ENCODE measurements around the gene LIMS2. TPM values are rescaled to one million over a fixed set of nuclear protein-coding genes. Genes with fewer than 3 reads are reported as not detected.

LIMS2 gene
- 8.2 and 8.8 TPM in 2 replicates for total RNA-seq

DNA sequence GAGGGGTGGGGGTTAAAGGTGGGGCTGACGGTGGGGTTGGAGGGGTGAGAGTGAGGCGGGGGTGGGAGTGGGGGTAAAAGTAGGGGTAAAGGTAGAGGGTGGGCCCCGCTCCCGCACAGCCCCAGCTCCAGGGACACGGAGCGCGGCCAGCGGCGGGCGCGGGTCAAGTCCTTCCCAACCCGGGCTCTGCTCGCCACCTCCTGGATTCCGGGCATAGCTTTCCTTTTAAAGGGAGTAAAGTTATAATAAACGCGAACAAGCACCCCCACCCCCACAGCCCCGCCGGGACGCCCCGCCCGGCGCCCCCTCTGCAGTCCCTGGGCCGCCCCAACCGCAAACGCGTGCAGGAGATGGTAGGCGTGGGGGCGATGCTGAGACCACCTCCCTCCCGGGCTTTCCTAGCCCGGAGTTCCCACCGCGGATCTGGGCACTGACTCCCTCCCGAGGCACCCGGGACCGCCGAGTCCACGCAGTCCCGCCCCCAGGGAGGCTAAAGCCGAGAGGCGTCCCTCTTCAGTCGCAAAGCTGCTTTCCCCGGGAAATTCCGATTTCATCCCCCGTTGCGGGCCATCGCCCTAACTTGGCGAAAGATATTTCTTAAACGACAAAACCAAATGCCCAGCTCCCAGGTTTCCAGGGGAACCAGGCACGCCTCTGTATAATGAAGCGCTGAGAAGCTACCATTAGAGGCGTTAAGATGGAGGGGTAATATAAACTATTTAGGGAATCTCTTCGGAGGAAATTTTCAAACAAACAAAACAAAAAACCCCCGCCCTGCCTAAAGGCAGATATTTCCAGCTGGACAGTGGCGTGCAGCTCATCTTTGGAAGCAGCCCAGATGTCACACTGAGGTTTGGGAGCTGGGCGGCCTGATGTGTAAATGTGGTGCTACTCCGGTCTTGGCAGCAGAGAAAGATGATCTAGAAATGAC is at the start of gene LIMS2:
Gene LIMS2, minus strand, starts transcription at position 200 of the 931 bp plus-strand sequence. CDS start 506 bp downstream, outside the sequence.
- peaks cover 3% of the 10 kb centered on the region for H3K4me1 Mint-ChIP-seq (ENCODE audit: low read depth)
- H3K9me3 Mint-ChIP-seq = no peaks in the 10 kb centered on the region
- no peak within 1 kb of the TSS for H3K27ac Mint-ChIP-seq
- no peak for DNase-seq (ENCODE audit: low spot score)
- peak within 1 kb of the TSS; percentile 73 for H3K4me3 Mint-ChIP-seq (ENCODE audit: low read depth)
- intact Hi-C loops (cut with micrococcal nuclease) = no loop called here
- peaks cover 65% of the 10 kb centered on the region for H3K27me3 Mint-ChIP-seq (ENCODE audit: low read depth)
- no peaks in the 10 kb centered on the region for H3K36me3 Mint-ChIP-seq (ENCODE audit: low read depth)

GRCh38 chr2:127722807-127723206 is 47.5 kb upstream of the LIMS2 start:
- H3K27me3 Mint-ChIP-seq (ENCODE audit: low read depth) = no peaks in the 10 kb centered on the region
- no peak overlapping the region for H3K4me3 Mint-ChIP-seq (ENCODE audit: low read depth)
- no peaks in the 10 kb centered on the region for H3K9me3 Mint-ChIP-seq
- intact Hi-C loops (cut with micrococcal nuclease) = no loop called here
- peaks cover 12% of the 10 kb centered on the region for H3K4me1 Mint-ChIP-seq (ENCODE audit: low read depth)
- DNase-seq (ENCODE audit: low spot score) = no peak
- H3K27ac Mint-ChIP-seq = no peak overlapping the region
- peaks cover 60% of the 10 kb centered on the region for H3K36me3 Mint-ChIP-seq (ENCODE audit: low read depth)

DNA sequence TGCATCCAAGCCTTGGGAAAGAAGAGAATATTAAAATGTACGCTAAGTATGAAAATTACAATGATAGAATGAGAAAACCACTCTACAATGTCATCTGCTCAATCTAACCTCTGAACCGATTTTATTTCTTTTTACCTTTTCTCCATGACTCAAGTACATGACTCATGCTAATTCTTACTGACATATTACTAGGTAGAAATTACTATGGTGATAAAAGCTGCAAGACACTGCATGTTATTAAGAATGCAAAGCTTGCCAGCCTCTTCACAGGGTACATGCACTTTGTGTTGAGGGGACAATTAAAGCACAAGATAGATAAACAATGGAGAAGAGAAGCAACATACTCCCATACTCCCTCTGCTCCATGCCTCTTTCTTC is 46.6 kb upstream of the LIMS2 start:
- no peak for DNase-seq (ENCODE audit: low spot score)

DNA sequence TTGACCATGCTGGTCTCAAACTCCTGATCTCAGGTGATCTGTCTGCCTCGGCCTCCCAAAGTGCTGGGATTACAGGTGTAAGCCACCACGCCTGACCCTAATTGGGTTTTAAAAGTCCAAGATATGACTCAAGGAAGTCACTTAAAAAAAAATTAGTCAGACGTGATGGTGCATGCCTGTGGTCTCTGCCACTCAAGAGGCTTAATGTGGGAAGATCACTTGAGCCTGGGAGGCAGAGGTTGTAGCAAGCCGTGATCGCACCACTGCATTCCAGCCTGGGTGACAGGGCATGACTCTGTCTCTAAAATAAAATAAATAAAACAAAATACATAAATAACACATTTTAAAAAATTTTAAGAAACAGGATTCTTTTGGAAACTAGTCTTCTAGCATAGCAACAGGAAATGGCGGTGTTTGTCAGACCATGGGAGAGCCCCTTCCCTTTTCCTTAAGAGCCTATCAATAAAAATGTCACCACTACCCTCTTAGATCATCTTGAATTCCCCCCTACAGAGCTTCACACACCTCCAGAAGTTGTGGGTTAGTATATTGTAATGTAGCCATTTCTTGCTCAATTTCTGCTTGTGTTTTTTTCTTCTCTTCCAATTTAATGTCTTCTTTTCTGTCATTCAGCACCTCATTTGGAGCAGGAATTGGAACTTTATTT is 46.1 kb upstream of the LIMS2 start:
- DNase-seq (ENCODE audit: low spot score) = no peak
- no peaks in the 10 kb centered on the region for H3K27me3 Mint-ChIP-seq (ENCODE audit: low read depth)
- no peaks in the 10 kb centered on the region for H3K9me3 Mint-ChIP-seq
- H3K27ac Mint-ChIP-seq = peak overlapping the region; percentile 42
- H3K4me3 Mint-ChIP-seq (ENCODE audit: low read depth) = no peak overlapping the region
- H3K4me1 Mint-ChIP-seq (ENCODE audit: low read depth) = peaks cover 10% of the 10 kb centered on the region
- intact Hi-C loops (cut with micrococcal nuclease) = no loop called here
- H3K36me3 Mint-ChIP-seq (ENCODE audit: low read depth) = peaks cover 61% of the 10 kb centered on the region

More for the DNA sequence above, 46.6 kb upstream of the LIMS2 start:
- Mint-ChIP-seq H3K4me1 (ENCODE audit: low read depth) (peaks cover 12% of the 10 kb centered on the region), H3K4me3 (ENCODE audit: low read depth) (no peak overlapping the region), H3K9me3 (no peaks in the 10 kb centered on the region), H3K27me3 (ENCODE audit: low read depth) (no peaks in the 10 kb centered on the region), H3K27ac (peak overlapping the region; percentile 42), H3K36me3 (ENCODE audit: low read depth) (peaks cover 61% of the 10 kb centered on the region)
- intact Hi-C loops (cut with micrococcal nuclease) = no loop called here

- Mint-ChIP-seq H3K9me3 (no peaks in the 10 kb centered on the region), H3K4me1 (ENCODE audit: low read depth) (peaks cover 7% of the 10 kb centered on the region), H3K27ac (no peak overlapping the region), H3K36me3 (ENCODE audit: low read depth) (peaks cover 60% of the 10 kb centered on the region), H3K27me3 (ENCODE audit: low read depth) (no peaks in the 10 kb centered on the region), H3K4me3 (ENCODE audit: low read depth) (no peak overlapping the region)
- intact Hi-C loops (cut with micrococcal nuclease) = no loop called here
- no peak for DNase-seq (ENCODE audit: low spot score)
Observed at GRCh38 chr2:127719301-127720218, 44.2 kb upstream of the LIMS2 start.

- H3K36me3 Mint-ChIP-seq (ENCODE audit: low read depth) = peaks cover 54% of the 10 kb centered on the region
- no peaks in the 10 kb centered on the region for H3K27me3 Mint-ChIP-seq (ENCODE audit: low read depth)
- no peak overlapping the region for H3K27ac Mint-ChIP-seq
- no peak overlapping the region for H3K4me3 Mint-ChIP-seq (ENCODE audit: low read depth)
- intact Hi-C loops (cut with micrococcal nuclease) = no loop called here
- DNase-seq (ENCODE audit: low spot score) = no peak
- H3K9me3 Mint-ChIP-seq = no peaks in the 10 kb centered on the region
- H3K4me1 Mint-ChIP-seq (ENCODE audit: low read depth) = peaks cover 7% of the 10 kb centered on the region
Observed at GRCh38 chr2:127718271-127718670, 42.9 kb upstream of the LIMS2 start.

GRCh38 chr2:127715778-127716449 is 40.6 kb upstream of the LIMS2 start:
- H3K27me3 Mint-ChIP-seq (ENCODE audit: low read depth) = no peaks in the 10 kb centered on the region
- H3K27ac Mint-ChIP-seq = no peak overlapping the region
- H3K4me3 Mint-ChIP-seq (ENCODE audit: low read depth) = no peak overlapping the region
- H3K36me3 Mint-ChIP-seq (ENCODE audit: low read depth) = peaks cover 38% of the 10 kb centered on the region
- intact Hi-C loops (cut with micrococcal nuclease) = no loop called here
- no peak for DNase-seq (ENCODE audit: low spot score)
- no peaks in the 10 kb centered on the region for H3K4me1 Mint-ChIP-seq (ENCODE audit: low read depth)
- H3K9me3 Mint-ChIP-seq = no peaks in the 10 kb centered on the region

DNA sequence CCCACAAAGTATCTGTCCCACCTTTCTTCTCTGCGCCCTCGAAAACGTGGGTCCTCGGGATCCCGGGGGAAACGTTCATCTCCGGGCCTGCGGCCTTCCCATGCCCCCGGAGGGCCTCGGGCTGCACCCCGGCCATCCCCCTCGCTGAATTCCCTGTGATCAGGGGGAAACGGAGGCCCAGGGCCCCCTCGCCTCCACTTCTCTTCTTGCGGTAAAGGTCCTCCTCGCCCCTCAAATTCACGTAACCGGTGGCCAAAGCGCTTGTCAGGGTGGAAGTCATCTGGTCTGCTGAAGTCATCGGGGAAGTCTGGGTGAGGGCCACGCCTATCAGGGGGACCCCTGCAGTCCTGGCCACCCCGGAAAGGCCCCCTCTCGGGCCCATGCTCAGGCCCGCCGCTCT is 38.2 kb upstream of the LIMS2 start:
- Mint-ChIP-seq H3K9me3 (no peaks in the 10 kb centered on the region), H3K27me3 (ENCODE audit: low read depth) (no peaks in the 10 kb centered on the region), H3K27ac (no peak overlapping the region), H3K4me3 (ENCODE audit: low read depth) (no peak overlapping the region), H3K4me1 (ENCODE audit: low read depth) (no peaks in the 10 kb centered on the region), H3K36me3 (ENCODE audit: low read depth) (peaks cover 38% of the 10 kb centered on the region)
- intact Hi-C loops (cut with micrococcal nuclease) = no loop called here
- DNase-seq (ENCODE audit: low spot score) = no peak

DNA sequence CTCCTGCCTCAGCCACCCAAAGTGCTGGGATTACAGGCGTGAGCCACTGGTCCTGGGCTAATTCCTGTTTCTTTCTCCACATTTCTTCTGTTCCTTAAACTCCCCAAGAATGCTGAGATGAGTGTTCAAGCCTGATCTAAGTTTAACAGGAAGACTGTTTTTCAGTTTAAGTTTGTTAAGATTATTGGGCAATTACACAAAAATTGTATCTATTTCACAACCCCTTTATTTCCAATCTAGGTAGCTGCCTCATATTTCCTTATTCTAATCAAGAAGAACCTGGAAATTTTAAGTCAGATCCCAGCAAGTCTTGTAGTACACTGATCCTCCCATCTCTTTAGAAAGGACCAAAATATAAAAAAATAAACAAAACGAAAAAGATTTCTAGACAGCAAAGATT is 37.7 kb upstream of the LIMS2 start:
- no peak for DNase-seq (ENCODE audit: low spot score)
- Mint-ChIP-seq H3K36me3 (ENCODE audit: low read depth) (peaks cover 39% of the 10 kb centered on the region), H3K27ac (no peak overlapping the region), H3K9me3 (no peaks in the 10 kb centered on the region), H3K4me3 (ENCODE audit: low read depth) (no peak overlapping the region), H3K4me1 (ENCODE audit: low read depth) (no peaks in the 10 kb centered on the region), H3K27me3 (ENCODE audit: low read depth) (no peaks in the 10 kb centered on the region)
- intact Hi-C loops (cut with micrococcal nuclease) = no loop called here

GRCh38 chr2:127709336-127709735 is 34.0 kb upstream of the LIMS2 start:
- no peak for DNase-seq (ENCODE audit: low spot score)
- intact Hi-C loops (cut with micrococcal nuclease) = loop anchor here (10.0 kb wide), 1 partner anchor 385 kb away; the partner anchor contains the start of gene UGGT1
- no peak overlapping the region for H3K4me3 Mint-ChIP-seq (ENCODE audit: low read depth)
- no peaks in the 10 kb centered on the region for H3K27me3 Mint-ChIP-seq (ENCODE audit: low read depth)
- H3K9me3 Mint-ChIP-seq = no peaks in the 10 kb centered on the region
- no peak overlapping the region for H3K27ac Mint-ChIP-seq
- H3K4me1 Mint-ChIP-seq (ENCODE audit: low read depth) = peaks cover 13% of the 10 kb centered on the region
- H3K36me3 Mint-ChIP-seq (ENCODE audit: low read depth) = peaks cover 58% of the 10 kb centered on the region

- Mint-ChIP-seq H3K9me3 (no peaks in the 10 kb centered on the region), H3K36me3 (ENCODE audit: low read depth) (peaks cover 62% of the 10 kb centered on the region), H3K27me3 (ENCODE audit: low read depth) (no peaks in the 10 kb centered on the region), H3K27ac (no peak overlapping the region), H3K4me1 (ENCODE audit: low read depth) (peaks cover 18% of the 10 kb centered on the region), H3K4me3 (ENCODE audit: low read depth) (no peak overlapping the region)
- intact Hi-C loops (cut with micrococcal nuclease) = loop anchor here (10.0 kb wide), 1 partner anchor 387 kb away; the partner anchor contains the start of gene UGGT1
- no peak for DNase-seq (ENCODE audit: low spot score)
Observed at GRCh38 chr2:127707890-127708648, 32.7 kb upstream of the LIMS2 start.
